Measurements from ENCODE around the gene PLXNA3.

Gene PLXNA3

DNA sequence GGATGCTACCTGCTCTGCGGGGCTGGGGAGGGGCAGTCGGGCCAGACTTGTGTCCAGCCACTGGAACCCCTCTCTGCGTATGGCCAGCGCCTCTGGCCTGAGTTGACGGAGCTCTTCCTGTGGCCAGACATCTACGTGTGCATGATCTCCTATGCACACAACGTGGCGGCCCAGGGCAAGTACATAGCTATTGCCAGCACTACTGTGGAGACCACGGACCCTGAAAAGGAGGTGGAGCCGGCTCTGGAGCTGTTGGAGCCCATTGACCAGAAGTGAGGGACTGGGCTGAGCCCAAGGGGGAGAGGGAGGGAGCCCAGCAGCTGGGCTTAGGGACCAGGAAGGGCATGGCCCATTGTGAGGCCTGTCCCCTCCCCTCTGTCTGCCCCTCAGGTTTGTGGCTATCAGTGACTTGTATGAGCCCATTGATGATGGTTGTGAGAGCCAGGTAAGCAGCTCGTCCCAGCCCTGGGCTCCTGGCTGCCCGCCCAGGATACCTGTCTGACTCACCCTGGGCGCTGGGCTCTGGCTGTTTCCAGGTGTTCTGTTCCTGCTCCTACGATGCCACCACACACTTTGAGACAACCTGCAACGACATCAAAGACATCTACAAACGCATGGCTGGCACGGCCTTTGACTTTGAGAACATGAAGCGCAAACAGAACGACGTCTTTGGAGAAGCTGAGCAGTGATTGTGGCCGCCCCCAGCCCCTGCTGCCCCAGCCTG lies 15.9 kb upstream of the PLXNA3 start:
- TF ChIP-seq, protein P1, sequence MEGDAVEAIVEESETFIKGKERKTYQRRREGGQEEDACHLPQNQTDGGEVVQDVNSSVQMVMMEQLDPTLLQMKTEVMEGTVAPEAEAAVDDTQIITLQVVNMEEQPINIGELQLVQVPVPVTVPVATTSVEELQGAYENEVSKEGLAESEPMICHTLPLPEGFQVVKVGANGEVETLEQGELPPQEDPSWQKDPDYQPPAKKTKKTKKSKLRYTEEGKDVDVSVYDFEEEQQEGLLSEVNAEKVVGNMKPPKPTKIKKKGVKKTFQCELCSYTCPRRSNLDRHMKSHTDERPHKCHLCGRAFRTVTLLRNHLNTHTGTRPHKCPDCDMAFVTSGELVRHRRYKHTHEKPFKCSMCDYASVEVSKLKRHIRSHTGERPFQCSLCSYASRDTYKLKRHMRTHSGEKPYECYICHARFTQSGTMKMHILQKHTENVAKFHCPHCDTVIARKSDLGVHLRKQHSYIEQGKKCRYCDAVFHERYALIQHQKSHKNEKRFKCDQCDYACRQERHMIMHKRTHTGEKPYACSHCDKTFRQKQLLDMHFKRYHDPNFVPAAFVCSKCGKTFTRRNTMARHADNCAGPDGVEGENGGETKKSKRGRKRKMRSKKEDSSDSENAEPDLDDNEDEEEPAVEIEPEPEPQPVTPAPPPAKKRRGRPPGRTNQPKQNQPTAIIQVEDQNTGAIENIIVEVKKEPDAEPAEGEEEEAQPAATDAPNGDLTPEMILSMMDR (IDR thresholded peaks at IDR 0.05; ENCODE audit: extremely low read depth, missing control alignments) = no peak
- DNase-seq (ENCODE audit: low spot score) = no peak

DNA sequence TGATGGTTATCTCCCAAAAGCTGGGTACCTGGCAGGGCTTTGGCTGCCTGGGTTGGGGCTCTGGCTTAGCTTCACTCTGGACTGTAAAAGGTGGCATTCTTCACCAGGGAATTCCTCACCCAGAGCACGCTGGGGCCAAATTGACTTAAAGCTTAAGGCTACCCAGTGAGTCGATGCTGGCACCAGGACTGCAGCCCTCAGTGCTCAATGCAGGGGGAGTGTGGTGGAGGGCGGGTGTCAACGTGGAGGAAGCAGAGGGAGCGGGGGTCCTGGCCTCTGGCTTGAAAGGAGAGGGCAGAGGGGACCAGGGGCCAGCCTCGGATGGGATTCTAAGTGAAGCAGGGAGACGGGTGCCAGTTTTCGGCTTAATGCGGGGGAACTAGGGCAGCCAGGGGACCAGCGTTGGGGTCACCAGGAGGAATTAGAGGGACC lies 14.6 kb upstream of the PLXNA3 start:
- TF ChIP-seq, protein P1 (IDR thresholded peaks at IDR 0.05; ENCODE audit: extremely low read depth, missing control alignments) = no peak
- no peak for DNase-seq (ENCODE audit: low spot score)

DNA sequence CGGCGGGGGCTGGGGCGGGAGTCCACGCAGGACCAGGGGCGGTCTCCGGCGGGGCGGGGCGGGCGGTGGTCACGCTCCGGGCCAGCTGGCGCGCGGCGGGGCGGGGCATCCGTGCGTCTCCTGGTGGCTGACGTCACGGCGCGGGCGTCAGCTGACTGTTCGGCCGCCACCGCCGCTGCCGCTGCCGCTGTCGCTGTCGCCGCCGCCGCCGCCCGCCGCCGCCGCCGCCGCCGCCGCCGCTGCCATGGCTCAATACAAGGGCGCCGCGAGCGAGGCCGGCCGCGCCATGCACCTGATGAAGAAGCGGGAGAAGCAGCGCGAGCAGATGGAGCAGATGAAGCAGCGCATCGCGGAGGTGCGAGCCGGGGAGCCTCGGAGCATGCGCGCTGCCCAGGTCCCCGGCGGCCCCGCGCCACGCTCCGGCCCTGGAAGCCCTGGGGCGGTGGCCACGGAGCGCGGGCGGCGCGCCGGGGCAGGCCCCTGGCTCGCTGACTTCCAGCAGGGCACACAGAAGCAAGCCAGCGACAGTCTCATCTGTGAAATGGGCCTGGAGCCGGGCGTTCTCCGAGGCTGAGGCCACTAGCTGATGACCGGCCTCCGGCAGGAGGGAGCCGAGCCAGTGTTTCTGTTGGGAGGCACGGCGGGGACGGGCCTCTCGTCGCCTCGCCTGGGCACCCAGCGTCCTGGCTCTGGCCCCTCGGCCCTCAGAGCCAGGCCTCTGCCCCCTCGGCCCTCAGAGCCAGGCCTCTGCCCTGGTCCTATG lies 13.9 kb upstream of the PLXNA3 start, which contains the start of gene FAM50A:
Gene FAM50A, plus strand, starts transcription at position 150 of the 763 bp plus-strand sequence. Its CDS starts 95 bp downstream, at position 245.
- TF ChIP-seq, protein P1 (IDR thresholded peaks at IDR 0.05; ENCODE audit: extremely low read depth, missing control alignments) = no peak
- DNase-seq (ENCODE audit: low spot score) = peak; percentile 94

DNA sequence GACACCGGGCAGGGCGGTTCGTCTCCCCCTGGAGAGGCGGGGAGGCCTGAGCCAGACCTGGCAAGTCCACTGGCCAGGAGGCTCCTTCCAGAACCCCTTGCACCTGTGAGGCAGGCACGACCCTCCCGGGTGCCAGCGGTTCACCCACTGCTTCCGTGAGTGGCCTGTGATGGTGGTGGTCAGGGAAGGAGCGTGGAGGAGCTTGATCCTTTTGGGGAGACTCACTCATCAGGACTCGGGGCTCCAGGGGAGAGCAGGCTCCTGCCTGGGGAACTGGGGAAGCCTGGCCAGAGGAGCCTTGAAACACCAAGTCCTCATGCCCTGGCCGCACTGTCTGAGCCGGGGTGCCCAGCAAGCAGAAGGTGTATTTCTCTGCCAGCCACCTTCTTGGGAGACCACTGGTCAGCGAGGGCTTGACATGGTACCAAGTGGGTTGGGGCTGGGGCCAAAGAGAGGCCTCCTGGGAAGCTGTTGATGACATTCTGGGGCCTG lies 13.3 kb upstream of the PLXNA3 start:
- TF ChIP-seq, protein P1 (IDR thresholded peaks at IDR 0.05; ENCODE audit: extremely low read depth, missing control alignments) = no peak
- no peak for DNase-seq (ENCODE audit: low spot score)

DNA sequence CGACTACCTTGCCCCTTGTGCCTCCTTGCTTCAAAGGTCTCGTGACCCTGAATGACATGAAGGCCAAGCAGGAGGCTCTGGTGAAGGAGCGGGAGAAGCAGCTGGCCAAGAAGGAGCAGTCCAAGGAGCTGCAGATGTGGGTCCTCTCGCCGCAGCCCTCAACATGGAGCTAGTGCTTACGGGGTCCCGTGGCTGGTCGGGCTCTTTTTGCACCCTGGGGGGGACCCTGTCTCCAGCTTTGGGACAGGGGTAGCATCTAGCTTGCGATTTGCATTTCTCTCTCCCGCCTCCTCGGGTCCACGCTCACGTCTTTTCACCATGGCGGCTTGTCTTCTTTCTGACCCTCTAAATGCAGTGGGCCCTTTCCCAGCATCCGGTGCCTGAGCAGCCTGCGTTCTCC lies 12.3 kb upstream of the PLXNA3 start:
- DNase-seq (ENCODE audit: low spot score) = no peak
- TF ChIP-seq, protein P1 (IDR thresholded peaks at IDR 0.05; ENCODE audit: extremely low read depth, missing control alignments) = no peak

DNA sequence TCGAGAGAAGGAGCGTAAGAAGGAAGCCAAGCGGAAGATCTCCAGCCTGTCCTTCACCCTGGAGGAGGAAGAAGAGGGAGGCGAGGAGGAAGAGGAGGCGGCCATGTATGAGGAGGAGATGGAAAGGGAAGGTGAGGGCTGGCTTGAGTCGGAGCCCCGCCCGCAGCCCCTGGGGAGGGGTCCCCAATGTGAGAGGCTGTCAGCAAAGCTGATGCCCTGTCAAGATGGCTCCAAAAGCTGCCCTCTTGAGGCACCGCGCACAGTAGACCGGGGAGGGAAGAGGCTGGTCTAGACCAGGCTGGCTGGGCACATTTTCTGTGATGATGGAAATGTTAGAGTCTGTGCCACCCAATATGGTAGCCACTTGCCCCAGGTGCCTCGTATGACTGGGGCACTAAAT lies 11.7 kb upstream of the PLXNA3 start:
- no peak for DNase-seq (ENCODE audit: low spot score)
- TF ChIP-seq, protein P1 (IDR thresholded peaks at IDR 0.05; ENCODE audit: extremely low read depth, missing control alignments) = no peak

DNA sequence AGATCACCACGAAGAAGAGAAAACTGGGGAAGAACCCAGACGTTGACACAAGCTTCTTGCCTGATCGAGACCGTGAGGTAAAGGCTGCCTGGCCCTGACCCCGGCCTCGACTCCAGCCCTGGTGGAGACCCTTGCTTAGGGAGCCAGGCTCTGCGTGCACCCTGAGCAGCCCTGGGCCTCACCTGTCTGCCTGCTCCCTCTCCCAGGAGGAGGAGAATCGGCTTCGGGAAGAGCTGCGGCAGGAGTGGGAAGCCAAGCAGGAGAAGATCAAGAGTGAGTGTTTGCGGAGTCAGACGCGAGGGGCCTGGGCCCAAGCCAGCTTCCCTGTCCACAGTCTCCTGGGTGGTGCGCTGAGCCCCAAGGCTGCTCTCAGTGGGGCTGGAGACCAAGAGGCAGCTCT lies 9.6 kb upstream of the PLXNA3 start:
- DNase-seq (ENCODE audit: low spot score) = no peak
- TF ChIP-seq, protein P1 (IDR thresholded peaks at IDR 0.05; ENCODE audit: extremely low read depth, missing control alignments) = no peak

All from GM20000 (cell line).